GM12891 (cell line): ENCODE results near the gene MOSMO.

Experiments used
- POLR2A ChIP-seq: IDR thresholded peaks from 2 replicates; pipeline ENCODE4 v1.6.1; 2011; ENCODE audit warnings: low read depth, low read length, control low read depth
- POU2F2 ChIP-seq: IDR thresholded peaks from 2 replicates; pipeline ENCODE4 v1.6.1; 2011; ENCODE audit warnings: low read depth, mild to moderate bottlenecking, control low read depth, low read length, moderate library complexity
- TAF1 ChIP-seq: IDR thresholded peaks from 2 replicates; pipeline ENCODE4 v1.6.1; 2011; ENCODE audit warnings: low read depth, low read length, control low read depth

- TF ChIP-seq POU2F2 (no peak), TAF1 (no peak), POLR2A (no peak)
Measured at GRCh38 chr16:21986692-21987246, 21.1 kb upstream of the MOSMO start.
